ENCODE measurements around the gene OOSP4B.
"Not testable (repeated sequence)": the region's sequence is repeated elsewhere in the genome, so short reads cannot be mapped to it uniquely, and the experiment has no call there.

DNA sequence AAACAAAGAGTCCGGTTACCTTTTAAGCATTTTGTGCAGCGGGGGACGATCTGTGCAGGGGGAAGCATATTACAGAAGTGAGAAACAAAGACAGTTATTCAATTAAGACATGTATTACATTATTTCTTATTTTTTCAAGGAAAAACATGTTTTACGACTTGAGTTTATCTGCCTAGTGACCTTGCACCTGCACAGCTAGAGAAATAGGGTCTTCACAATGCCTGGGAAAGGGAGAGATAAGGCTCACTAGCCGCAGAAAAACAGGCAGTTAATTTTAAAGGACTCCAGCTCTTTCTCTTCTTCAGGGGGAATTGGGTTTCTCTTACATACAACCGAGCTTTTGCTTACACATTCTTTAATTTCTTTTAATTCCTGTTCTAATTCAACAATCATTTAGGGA is 54.7 kb downstream of the OOSP4B start:
- TF ChIP-seq, protein P1, sequence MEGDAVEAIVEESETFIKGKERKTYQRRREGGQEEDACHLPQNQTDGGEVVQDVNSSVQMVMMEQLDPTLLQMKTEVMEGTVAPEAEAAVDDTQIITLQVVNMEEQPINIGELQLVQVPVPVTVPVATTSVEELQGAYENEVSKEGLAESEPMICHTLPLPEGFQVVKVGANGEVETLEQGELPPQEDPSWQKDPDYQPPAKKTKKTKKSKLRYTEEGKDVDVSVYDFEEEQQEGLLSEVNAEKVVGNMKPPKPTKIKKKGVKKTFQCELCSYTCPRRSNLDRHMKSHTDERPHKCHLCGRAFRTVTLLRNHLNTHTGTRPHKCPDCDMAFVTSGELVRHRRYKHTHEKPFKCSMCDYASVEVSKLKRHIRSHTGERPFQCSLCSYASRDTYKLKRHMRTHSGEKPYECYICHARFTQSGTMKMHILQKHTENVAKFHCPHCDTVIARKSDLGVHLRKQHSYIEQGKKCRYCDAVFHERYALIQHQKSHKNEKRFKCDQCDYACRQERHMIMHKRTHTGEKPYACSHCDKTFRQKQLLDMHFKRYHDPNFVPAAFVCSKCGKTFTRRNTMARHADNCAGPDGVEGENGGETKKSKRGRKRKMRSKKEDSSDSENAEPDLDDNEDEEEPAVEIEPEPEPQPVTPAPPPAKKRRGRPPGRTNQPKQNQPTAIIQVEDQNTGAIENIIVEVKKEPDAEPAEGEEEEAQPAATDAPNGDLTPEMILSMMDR (conservative IDR thresholded peaks at IDR 0.05; ENCODE audit: low read length): not testable (repeated sequence)
- not testable (repeated sequence) for TF ChIP-seq EZH2phosphoT487 (IDR thresholded peaks at IDR 0.05; ENCODE audit: borderline replicate concordance, low read depth, low read length)

All from OCI-LY7 (cell line).